Mesothelial cell of epicardium (in vitro differentiated cells): ENCODE data around the gene MALAT1. TPM values are rescaled to one million over a fixed set of nuclear protein-coding genes. Genes with fewer than 3 reads are reported as not detected.
A peak's percentile ranks its signal among the peaks of the same experiment; 100 is the strongest.

Experiments used
- DNase-seq, 2 experiments: peaks; one replicate each; pipeline ENCODE4 v3.0.0; 2021; ENCODE audit warnings: low spot score in 2 of 2; ENCODE audit not compliant: unreplicated experiment in 2 of 2
- H3K27ac Mint-ChIP-seq: 2 replicates; pipeline ENCODE4 v1.8.0; 2021; ENCODE audit warnings: mixed read lengths
- H3K27me3 Mint-ChIP-seq: 2 replicates; pipeline ENCODE4 v1.8.0; 2021; ENCODE audit warnings: low read depth, mixed read lengths
- H3K36me3 Mint-ChIP-seq: 2 replicates; pipeline ENCODE4 v1.8.0; 2021; ENCODE audit warnings: mixed read lengths
- H3K4me1 Mint-ChIP-seq: 2 replicates; pipeline ENCODE4 v1.8.0; 2021; ENCODE audit warnings: mixed read lengths
- H3K4me3 Mint-ChIP-seq: 2 replicates; pipeline ENCODE4 v1.8.0; 2021; ENCODE audit warnings: mild to moderate bottlenecking, moderate library complexity, mixed read lengths
- H3K9me3 Mint-ChIP-seq: 2 replicates; pipeline ENCODE4 v1.8.0; 2021; ENCODE audit warnings: mixed read lengths
- total RNA-seq: library from RNA; stranded (reverse); gene quantifications from 3 replicates; pipeline ENCODE4 v1.2.1, GENCODE V29; 2021
- TF ChIP-seq, protein P1 (sequence below): fragments of 200-600 bp; sonication (generic); IDR thresholded peaks from one replicate; pipeline ENCODE4 v1.5.0; 2021; ENCODE audit warnings: antibody characterized with exemption; ENCODE audit not compliant: unreplicated experiment

The MALAT1 gene
- total RNA-seq, 1 donor from 2014 or later = 16,172 TPM

DNA sequence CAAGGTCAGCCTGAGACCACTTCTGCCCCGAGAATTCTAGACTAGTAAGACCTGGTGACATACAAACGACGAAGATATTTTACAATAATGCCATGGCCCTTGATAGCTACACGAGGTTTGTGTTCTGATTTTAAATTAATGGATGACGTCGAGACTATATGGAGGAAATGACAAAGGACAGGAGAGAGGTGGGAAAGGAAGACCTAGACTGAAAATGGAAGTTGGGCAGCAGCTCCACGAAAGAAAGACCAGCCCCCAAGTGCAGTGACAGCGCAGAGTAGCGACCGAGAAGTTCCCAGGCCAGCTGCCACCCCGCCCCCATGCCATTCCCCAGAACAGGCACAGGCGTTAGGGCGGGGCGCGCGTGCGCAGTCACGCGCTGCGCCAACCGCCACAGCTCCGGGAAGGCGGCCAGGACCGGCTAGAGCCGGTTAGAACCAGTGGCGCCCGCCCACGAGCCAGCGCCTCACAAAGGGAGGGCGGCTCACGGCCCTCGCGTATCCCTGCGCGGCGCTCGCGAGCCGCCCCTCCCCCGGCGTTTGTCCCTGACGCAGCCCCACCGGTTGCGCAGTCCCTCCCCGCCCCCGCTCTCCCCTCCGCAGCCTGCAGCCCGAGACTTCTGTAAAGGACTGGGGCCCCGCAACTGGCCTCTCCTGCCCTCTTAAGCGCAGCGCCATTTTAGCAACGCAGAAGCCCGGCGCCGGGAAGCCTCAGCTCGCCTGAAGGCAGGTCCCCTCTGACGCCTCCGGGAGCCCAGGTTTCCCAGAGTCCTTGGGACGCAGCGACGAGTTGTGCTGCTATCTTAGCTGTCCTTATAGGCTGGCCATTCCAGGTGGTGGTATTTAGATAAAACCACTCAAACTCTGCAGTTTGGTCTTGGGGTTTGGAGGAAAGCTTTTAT, 1.5 kb upstream of the MALAT1 start:
- no peak overlapping the region for H3K4me3 Mint-ChIP-seq

DNA sequence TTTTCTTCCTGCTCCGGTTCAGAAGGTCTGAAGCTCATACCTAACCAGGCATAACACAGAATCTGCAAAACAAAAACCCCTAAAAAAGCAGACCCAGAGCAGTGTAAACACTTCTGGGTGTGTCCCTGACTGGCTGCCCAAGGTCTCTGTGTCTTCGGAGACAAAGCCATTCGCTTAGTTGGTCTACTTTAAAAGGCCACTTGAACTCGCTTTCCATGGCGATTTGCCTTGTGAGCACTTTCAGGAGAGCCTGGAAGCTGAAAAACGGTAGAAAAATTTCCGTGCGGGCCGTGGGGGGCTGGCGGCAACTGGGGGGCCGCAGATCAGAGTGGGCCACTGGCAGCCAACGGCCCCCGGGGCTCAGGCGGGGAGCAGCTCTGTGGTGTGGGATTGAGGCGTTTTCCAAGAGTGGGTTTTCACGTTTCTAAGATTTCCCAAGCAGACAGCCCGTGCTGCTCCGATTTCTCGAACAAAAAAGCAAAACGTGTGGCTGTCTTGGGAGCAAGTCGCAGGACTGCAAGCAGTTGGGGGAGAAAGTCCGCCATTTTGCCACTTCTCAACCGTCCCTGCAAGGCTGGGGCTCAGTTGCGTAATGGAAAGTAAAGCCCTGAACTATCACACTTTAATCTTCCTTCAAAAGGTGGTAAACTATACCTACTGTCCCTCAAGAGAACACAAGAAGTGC, 661 bp upstream of the MALAT1 start:
- H3K27ac Mint-ChIP-seq = no peak overlapping the region
- DNase-seq = no peak
- no peak overlapping the region for H3K4me3 Mint-ChIP-seq
- peaks cover 33% of the 10 kb centered on the region for H3K4me1 Mint-ChIP-seq
- H3K36me3 Mint-ChIP-seq = peaks cover 8% of the 10 kb centered on the region
- TF ChIP-seq, protein P1, sequence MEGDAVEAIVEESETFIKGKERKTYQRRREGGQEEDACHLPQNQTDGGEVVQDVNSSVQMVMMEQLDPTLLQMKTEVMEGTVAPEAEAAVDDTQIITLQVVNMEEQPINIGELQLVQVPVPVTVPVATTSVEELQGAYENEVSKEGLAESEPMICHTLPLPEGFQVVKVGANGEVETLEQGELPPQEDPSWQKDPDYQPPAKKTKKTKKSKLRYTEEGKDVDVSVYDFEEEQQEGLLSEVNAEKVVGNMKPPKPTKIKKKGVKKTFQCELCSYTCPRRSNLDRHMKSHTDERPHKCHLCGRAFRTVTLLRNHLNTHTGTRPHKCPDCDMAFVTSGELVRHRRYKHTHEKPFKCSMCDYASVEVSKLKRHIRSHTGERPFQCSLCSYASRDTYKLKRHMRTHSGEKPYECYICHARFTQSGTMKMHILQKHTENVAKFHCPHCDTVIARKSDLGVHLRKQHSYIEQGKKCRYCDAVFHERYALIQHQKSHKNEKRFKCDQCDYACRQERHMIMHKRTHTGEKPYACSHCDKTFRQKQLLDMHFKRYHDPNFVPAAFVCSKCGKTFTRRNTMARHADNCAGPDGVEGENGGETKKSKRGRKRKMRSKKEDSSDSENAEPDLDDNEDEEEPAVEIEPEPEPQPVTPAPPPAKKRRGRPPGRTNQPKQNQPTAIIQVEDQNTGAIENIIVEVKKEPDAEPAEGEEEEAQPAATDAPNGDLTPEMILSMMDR = no peak
- no peaks in the 10 kb centered on the region for H3K27me3 Mint-ChIP-seq
- H3K9me3 Mint-ChIP-seq = no peaks in the 10 kb centered on the region

More for the DNA sequence above, 1.5 kb upstream of the MALAT1 start:
- Mint-ChIP-seq H3K27me3 (no peaks in the 10 kb centered on the region), H3K4me1 (peaks cover 41% of the 10 kb centered on the region), H3K9me3 (no peaks in the 10 kb centered on the region), H3K36me3 (peaks cover under 1% of the 10 kb centered on the region), H3K27ac (no peak overlapping the region)
- DNase-seq = peak; percentile 99
- TF ChIP-seq, protein P1 = no peak

DNA sequence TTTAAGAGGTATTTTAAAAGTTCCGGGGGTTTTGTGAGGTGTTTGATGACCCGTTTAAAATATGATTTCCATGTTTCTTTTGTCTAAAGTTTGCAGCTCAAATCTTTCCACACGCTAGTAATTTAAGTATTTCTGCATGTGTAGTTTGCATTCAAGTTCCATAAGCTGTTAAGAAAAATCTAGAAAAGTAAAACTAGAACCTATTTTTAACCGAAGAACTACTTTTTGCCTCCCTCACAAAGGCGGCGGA, 193 bp upstream of the MALAT1 start:
- peaks cover 10% of the 10 kb centered on the region for H3K36me3 Mint-ChIP-seq
- H3K27ac Mint-ChIP-seq = no peak overlapping the region
- H3K4me3 Mint-ChIP-seq = no peak overlapping the region
- no peak for DNase-seq
- TF ChIP-seq, protein P1 = no peak
- no peaks in the 10 kb centered on the region for H3K9me3 Mint-ChIP-seq
- H3K4me1 Mint-ChIP-seq = peaks cover 29% of the 10 kb centered on the region
- no peaks in the 10 kb centered on the region for H3K27me3 Mint-ChIP-seq

DNA sequence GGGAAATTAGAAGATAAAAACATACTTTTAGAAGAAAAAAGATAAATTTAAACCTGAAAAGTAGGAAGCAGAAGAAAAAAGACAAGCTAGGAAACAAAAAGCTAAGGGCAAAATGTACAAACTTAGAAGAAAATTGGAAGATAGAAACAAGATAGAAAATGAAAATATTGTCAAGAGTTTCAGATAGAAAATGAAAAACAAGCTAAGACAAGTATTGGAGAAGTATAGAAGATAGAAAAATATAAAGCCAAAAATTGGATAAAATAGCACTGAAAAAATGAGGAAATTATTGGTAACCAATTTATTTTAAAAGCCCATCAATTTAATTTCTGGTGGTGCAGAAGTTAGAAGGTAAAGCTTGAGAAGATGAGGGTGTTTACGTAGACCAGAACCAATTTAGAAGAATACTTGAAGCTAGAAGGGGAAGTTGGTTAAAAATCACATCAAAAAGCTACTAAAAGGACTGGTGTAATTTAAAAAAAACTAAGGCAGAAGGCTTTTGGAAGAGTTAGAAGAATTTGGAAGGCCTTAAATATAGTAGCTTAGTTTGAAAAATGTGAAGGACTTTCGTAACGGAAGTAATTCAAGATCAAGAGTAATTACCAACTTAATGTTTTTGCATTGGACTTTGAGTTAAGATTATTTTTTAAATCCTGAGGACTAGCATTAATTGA, 1.0 kb downstream of the MALAT1 start:
- Mint-ChIP-seq H3K9me3 (no peaks in the 10 kb centered on the region), H3K36me3 (peaks cover 22% of the 10 kb centered on the region), H3K4me3 (no peak overlapping the region), H3K4me1 (peaks cover 27% of the 10 kb centered on the region), H3K27me3 (no peaks in the 10 kb centered on the region), H3K27ac (no peak overlapping the region)
- no peak for DNase-seq
- TF ChIP-seq, protein P1 = no peak

DNA sequence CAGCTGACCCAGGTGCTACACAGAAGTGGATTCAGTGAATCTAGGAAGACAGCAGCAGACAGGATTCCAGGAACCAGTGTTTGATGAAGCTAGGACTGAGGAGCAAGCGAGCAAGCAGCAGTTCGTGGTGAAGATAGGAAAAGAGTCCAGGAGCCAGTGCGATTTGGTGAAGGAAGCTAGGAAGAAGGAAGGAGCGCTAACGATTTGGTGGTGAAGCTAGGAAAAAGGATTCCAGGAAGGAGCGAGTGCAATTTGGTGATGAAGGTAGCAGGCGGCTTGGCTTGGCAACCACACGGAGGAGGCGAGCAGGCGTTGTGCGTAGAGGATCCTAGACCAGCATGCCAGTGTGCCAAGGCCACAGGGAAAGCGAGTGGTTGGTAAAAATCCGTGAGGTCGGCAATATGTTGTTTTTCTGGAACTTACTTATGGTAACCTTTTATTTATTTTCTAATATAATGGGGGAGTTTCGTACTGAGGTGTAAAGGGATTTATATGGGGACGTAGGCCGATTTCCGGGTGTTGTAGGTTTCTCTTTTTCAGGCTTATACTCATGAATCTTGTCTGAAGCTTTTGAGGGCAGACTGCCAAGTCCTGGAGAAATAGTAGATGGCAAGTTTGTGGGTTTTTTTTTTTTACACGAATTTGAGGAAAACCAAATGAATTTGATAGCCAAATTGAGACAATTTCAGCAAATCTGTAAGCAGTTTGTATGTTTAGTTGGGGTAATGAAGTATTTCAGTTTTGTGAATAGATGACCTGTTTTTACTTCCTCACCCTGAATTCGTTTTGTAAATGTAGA, 1.7 kb downstream of the MALAT1 start:
- H3K27ac Mint-ChIP-seq = no peak overlapping the region
- DNase-seq = no peak
- TF ChIP-seq, protein P1 = no peak
- no peaks in the 10 kb centered on the region for H3K9me3 Mint-ChIP-seq
- H3K4me1 Mint-ChIP-seq = peaks cover 32% of the 10 kb centered on the region
- H3K36me3 Mint-ChIP-seq = peaks cover 27% of the 10 kb centered on the region
- H3K4me3 Mint-ChIP-seq = no peak overlapping the region
- no peaks in the 10 kb centered on the region for H3K27me3 Mint-ChIP-seq
